GM10266 (cell line): ENCODE data around the gene ONECUT2.
A peak's percentile ranks its signal among the peaks of the same experiment; 100 is the strongest.

Source experiments
- DNase-seq: peaks from one replicate; pipeline ENCODE4 v3.0.0; 2012; ENCODE audit errors: extremely low spot score
- CTCF ChIP-seq: IDR thresholded peaks from 2 replicates; pipeline ENCODE4 v1.5.1; 2012; ENCODE audit warnings: mild to moderate bottlenecking, low read depth; ENCODE audit not compliant: control insufficient read depth, insufficient read depth; ENCODE audit errors: missing control alignments

The ONECUT2 gene

GRCh38 chr18:57437766-57438671, 2.8 kb downstream of the ONECUT2 start:
- peak; percentile 52 for TF ChIP-seq CTCF
- DNase-seq = peak; percentile 78

GRCh38 chr18:57438743-57439608, 3.8 kb downstream of the ONECUT2 start:
- peak; percentile 17 for TF ChIP-seq CTCF
- peak; percentile 44 for DNase-seq

- DNase-seq = no peak
- no peak for TF ChIP-seq CTCF
Measured at GRCh38 chr18:57439609-57439968, 4.4 kb downstream of the ONECUT2 start.

DNA sequence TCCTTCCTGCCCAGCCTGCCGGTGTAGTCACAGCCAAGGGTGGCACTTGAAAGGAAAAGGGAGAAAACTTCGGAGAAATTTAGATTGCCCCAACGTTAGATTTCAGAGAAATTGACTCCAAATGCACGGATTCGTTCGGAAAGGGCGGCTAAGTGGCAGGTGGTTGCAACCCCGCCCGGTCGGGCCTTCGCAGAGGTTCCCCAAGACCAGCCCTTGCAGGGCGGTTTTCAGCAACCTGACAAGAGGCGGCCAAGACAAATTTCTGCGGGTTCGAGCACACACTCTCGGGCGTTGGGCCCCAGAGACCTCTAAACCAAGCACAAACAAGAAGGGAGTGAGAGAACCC, 4.8 kb downstream of the ONECUT2 start:
- no peak for TF ChIP-seq CTCF

GRCh38 chr18:57440331-57441070, 5.3 kb downstream of the ONECUT2 start:
- peak; percentile 34 for DNase-seq

More for the DNA sequence above, 4.8 kb downstream of the ONECUT2 start:
- no peak for DNase-seq

More at GRCh38 chr18:57440331-57441070, 5.3 kb downstream of the ONECUT2 start:
- no peak for TF ChIP-seq CTCF
